ENCODE results near the gene ADPRHL1.

ADPRHL1 gene

DNA sequence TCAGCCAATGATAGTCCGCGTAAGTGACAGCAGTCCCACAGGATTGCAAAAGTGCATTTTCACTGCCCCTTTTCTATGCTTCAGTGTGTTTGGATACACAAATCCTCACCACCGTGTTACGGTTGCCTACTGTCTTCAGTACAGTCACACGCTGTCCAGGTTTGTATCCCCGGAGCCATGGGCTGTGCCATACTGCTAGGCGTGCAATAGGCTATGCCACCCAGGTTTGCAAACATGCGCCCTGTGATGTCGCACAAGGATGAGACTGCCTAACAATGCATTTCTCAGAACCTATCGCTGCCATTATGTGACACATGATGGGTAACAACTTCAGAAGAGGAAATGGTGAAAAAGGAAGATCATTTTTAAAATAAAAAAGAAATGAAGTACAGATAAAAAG lies 16.8 kb upstream of the ADPRHL1 start:
- TF ChIP-seq, protein P1, sequence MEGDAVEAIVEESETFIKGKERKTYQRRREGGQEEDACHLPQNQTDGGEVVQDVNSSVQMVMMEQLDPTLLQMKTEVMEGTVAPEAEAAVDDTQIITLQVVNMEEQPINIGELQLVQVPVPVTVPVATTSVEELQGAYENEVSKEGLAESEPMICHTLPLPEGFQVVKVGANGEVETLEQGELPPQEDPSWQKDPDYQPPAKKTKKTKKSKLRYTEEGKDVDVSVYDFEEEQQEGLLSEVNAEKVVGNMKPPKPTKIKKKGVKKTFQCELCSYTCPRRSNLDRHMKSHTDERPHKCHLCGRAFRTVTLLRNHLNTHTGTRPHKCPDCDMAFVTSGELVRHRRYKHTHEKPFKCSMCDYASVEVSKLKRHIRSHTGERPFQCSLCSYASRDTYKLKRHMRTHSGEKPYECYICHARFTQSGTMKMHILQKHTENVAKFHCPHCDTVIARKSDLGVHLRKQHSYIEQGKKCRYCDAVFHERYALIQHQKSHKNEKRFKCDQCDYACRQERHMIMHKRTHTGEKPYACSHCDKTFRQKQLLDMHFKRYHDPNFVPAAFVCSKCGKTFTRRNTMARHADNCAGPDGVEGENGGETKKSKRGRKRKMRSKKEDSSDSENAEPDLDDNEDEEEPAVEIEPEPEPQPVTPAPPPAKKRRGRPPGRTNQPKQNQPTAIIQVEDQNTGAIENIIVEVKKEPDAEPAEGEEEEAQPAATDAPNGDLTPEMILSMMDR (IDR thresholded peaks at IDR 0.05; ENCODE audit: extremely low read depth, missing control alignments) = no peak
- no peak for DNase-seq (ENCODE audit: low spot score)

DNA sequence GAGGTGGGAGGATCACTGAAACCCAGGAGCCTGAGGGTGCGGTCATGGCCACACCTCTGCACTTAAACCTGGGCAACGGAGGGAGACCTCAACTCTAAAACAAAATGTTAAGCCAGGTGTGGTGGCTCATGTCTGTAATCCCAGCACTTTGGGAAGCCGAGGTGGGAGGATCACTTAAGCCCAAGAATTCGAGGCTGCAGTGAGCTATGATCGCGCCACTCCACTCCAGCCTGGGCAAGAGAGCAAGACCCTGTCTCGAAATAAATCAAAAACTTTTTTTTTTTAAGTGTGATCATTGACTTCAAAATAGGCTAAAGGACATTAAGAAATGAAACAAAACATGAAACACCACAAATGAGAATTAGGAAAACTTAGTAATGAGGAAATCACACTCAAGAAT lies 16.3 kb upstream of the ADPRHL1 start:
- TF ChIP-seq, protein P1 (IDR thresholded peaks at IDR 0.05; ENCODE audit: extremely low read depth, missing control alignments) = no peak
- DNase-seq (ENCODE audit: low spot score) = no peak

DNA sequence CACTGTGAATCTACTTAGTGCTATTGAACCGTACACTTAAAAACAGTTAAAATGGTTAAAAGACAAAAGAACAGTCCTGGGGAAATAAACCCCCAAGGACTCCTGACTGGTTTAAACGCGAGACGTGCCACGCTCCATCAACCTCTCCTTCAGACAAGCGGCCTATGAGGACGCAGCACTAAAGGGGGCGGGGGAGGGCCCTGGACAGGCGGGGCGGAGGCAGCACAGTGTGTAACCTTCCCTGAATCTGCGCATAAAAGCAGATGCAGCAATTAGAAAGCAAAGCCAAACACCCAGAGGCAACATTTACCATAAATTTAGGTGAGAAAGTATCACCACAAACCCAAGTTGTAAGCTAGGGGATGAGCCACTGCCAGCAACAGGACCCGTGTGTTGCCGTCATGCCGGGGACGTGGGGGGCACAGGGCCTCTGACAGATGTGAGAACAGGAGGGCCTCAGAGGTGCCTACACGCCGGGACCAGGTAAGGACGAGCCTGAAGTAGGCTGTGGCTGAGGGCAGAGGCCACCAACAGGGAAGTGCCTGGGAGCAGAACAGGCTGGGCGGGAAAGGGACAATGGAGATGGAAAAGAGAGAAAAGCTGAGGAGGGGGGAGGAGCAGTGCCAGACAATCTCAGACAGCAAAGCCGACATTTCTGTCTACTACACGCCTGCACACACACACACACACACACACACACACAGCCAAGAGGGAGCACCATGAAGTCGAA lies 15.3 kb upstream of the ADPRHL1 start:
- DNase-seq (ENCODE audit: low spot score) = no peak

DNA sequence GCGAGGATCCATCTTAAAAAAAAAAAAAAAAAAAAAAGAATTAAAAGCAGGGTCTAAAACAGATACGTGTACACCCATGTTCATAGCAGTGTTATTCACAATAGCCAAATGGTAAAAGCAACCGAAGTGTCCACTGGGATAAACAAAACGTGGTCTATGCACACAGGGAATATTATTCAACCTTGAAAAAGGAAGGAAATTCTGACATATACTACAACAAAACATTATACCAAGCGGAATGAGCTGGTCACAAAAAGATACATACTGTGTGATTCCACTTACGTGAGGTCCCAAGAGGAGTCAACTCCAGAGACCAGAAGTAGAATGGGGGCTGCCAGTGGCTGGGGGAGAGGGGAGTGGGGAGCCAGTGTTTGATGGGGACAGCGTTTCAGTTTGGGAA lies 14.7 kb upstream of the ADPRHL1 start:
- TF ChIP-seq, protein P1 (IDR thresholded peaks at IDR 0.05; ENCODE audit: extremely low read depth, missing control alignments) = no peak
- DNase-seq (ENCODE audit: low spot score) = no peak

More for the DNA sequence above, 15.3 kb upstream of the ADPRHL1 start:
- TF ChIP-seq, protein P1 (IDR thresholded peaks at IDR 0.05; ENCODE audit: extremely low read depth, missing control alignments) = no peak

DNA sequence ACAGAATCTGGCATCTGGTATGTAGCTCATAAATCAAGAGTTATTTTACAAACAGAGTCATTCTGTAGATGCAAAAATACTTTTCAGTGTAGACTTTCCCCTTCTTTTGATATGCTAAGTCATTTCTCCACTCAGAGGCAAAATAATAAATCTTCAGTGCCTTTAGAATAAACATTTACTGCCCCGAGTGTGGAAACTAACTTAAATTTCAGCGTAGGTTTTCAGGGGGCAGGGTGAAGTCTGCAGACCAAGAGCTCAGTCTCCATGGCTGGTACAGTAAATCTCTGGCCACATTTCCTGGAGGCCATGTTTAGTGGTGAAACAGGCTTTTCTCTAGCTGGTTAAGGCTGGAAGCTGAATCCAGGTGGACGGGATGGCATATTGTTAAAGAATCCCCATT lies 13.1 kb upstream of the ADPRHL1 start:
- TF ChIP-seq, protein P1 (IDR thresholded peaks at IDR 0.05; ENCODE audit: extremely low read depth, missing control alignments) = no peak
- DNase-seq (ENCODE audit: low spot score) = no peak

DNA sequence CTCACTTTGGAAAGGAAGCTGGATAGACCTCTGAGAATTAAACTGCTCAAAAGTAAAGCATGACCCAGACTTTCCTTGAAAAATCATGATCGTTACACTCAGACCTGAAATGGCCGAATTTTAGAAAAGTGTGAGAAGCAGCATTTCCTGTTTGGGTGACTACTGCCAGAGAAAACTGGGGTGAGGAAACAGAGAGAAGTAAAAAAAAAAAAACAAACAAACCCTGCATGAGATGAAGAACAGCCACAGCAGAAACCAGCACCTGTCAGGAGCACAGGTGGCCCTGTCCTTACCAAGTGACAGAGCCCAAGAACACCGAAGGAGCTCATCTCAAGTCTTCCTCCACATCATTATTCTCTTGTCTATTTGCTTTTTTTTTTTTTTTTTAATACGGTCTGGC lies 12.0 kb upstream of the ADPRHL1 start:
- TF ChIP-seq, protein P1 (IDR thresholded peaks at IDR 0.05; ENCODE audit: extremely low read depth, missing control alignments) = no peak
- DNase-seq (ENCODE audit: low spot score) = no peak

DNA sequence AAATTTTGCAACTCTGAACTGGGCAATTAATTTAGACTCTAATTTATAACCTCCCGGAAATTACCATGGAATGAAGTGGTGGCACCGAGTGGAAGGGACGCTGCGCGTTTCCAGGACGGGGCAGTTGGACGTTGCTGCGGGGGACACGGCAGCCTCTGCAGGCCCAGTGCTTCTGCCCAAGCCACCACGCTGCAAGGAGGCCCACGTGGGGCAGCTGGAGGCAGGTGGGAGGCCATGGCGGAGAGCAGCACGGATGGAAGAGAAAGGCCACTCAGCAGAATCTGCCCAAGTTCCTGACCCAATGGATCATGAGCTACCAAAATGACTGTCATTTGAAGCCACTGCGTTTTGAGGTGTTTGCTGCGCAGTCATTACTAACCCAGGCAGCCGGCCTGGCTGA lies 11.2 kb upstream of the ADPRHL1 start:
- DNase-seq (ENCODE audit: low spot score) = no peak
- TF ChIP-seq, protein P1 (IDR thresholded peaks at IDR 0.05; ENCODE audit: extremely low read depth, missing control alignments) = no peak
